Loucy (cell line): ENCODE data around the gene DNMBP.
A peak's percentile ranks its signal among the peaks of the same experiment; 100 is the strongest.

Source experiments
- H2AFZ ChIP-seq: fragments of 200-600 bp; sonication (generic); 2 replicates; pipeline ENCODE4 v1.6.0; 2016; ENCODE audit warnings: antibody characterized with exemption, mild to moderate bottlenecking, low read length, moderate library complexity
- H3F3A ChIP-seq: fragments of 200-600 bp; 2 replicates; pipeline ENCODE4 v1.6.0; 2016; ENCODE audit warnings: antibody characterized with exemption, low read depth, mild to moderate bottlenecking
- H3K27me3 ChIP-seq: fragments of 200-600 bp; sonication (generic); 2 replicates; pipeline ENCODE4 v1.6.1; 2014; ENCODE audit warnings: low read length, mild to moderate bottlenecking; ENCODE audit not compliant: insufficient read depth, poor library complexity, severe bottlenecking
- H3K36me3 ChIP-seq: fragments of 200-600 bp; sonication (generic); 2 replicates; pipeline ENCODE4 v1.6.1; 2016; ENCODE audit warnings: low read length; ENCODE audit not compliant: insufficient read depth
- H3K4me1 ChIP-seq: fragments of 200-600 bp; sonication (generic); 2 replicates; pipeline ENCODE4 v1.5.1; 2014; ENCODE audit warnings: low read length, mild to moderate bottlenecking; ENCODE audit not compliant: insufficient read depth, poor library complexity, severe bottlenecking
- H3K4me2 ChIP-seq: fragments of 200-600 bp; sonication (generic); 2 replicates; pipeline ENCODE4 v1.6.0; 2014; ENCODE audit warnings: antibody characterized with exemption, low read length, low read depth, mild to moderate bottlenecking; ENCODE audit not compliant: poor library complexity, severe bottlenecking
- H3K4me3 ChIP-seq: fragments of 200-600 bp; sonication (generic); 2 replicates; pipeline ENCODE4 v1.5.1; 2014; ENCODE audit warnings: low read length, mild to moderate bottlenecking, mixed read lengths; ENCODE audit not compliant: poor library complexity, severe bottlenecking
- H3K79me2 ChIP-seq: fragments of 200-600 bp; sonication (generic); 2 replicates; pipeline ENCODE4 v1.6.1; 2014; ENCODE audit warnings: low read length; ENCODE audit not compliant: insufficient read depth
- H3K9ac ChIP-seq: fragments of 200-600 bp; sonication (generic); 2 replicates; pipeline ENCODE4 v1.6.0; 2014; ENCODE audit warnings: mild to moderate bottlenecking, low read depth, low read length, moderate library complexity; ENCODE audit not compliant: poor library complexity, severe bottlenecking
- H3K9me2 ChIP-seq: fragments of 200-600 bp; sonication (generic); replicated peaks from 2 replicates; pipeline ENCODE4 v1.6.1; 2016; ENCODE audit warnings: low read depth, low read length, mixed read lengths
- H3K9me3 ChIP-seq: fragments of 200-600 bp; sonication (generic); 2 replicates; pipeline ENCODE4 v1.6.1; 2014; ENCODE audit warnings: mild to moderate bottlenecking, antibody characterized with exemption, low read length, low read depth; ENCODE audit not compliant: insufficient read depth
- H4K20me1 ChIP-seq: fragments of 200-600 bp; sonication (generic); 2 replicates; pipeline ENCODE4 v1.6.0; 2014; ENCODE audit warnings: antibody characterized with exemption, low read length, mild to moderate bottlenecking; ENCODE audit not compliant: insufficient read depth, poor library complexity, severe bottlenecking
- EZH2phosphoT487 ChIP-seq: fragments of 200-600 bp; IDR thresholded peaks from 2 replicates; pipeline ENCODE4 v1.6.1; 2018; ENCODE audit warnings: antibody characterized with exemption, mild to moderate bottlenecking, moderate library complexity, borderline replicate concordance
- TF ChIP-seq, protein P1 (sequence below): fragments of 200-600 bp; sonication (generic); conservative IDR thresholded peaks from 2 replicates; pipeline ENCODE4 v1.5.1; 2014; ENCODE audit warnings: mild to moderate bottlenecking, antibody characterized with exemption, low read length

Gene DNMBP

DNA sequence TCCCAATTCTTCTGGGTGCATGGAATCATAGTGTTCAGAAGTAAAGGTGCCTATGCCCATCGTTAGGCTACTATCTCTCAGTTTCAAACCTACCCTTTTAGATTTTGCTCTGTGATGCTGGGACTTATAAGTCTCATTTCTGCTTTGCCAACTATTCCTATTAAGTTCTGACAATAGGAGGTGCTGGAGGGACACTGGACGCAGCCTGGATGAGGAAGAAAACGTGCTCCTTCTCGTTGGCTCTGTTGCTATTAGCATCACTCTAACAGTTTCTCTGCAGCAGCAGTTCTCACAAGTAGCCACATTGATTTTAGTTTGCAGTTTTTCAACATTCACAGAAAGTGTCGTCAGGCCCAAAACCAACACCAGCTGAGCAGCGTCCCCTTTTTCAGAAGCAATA lies 154.9 kb downstream of the DNMBP start:
- Histone ChIP-seq H3K4me2 (no peak overlapping the region), H3F3A (no peaks in the 10 kb centered on the region), H4K20me1 (no peaks in the 10 kb centered on the region), H3K9ac (no peak overlapping the region), H3K4me3 (no peak overlapping the region), H3K9me3 (no peaks in the 10 kb centered on the region), H3K27me3 (no peaks in the 10 kb centered on the region), H3K4me1 (no peaks in the 10 kb centered on the region), H3K79me2 (no peaks in the 10 kb centered on the region), H3K36me3 (no peaks in the 10 kb centered on the region), H2AFZ (no peak overlapping the region), H3K9me2 (no peaks in the 10 kb centered on the region)
- TF ChIP-seq, protein P1, sequence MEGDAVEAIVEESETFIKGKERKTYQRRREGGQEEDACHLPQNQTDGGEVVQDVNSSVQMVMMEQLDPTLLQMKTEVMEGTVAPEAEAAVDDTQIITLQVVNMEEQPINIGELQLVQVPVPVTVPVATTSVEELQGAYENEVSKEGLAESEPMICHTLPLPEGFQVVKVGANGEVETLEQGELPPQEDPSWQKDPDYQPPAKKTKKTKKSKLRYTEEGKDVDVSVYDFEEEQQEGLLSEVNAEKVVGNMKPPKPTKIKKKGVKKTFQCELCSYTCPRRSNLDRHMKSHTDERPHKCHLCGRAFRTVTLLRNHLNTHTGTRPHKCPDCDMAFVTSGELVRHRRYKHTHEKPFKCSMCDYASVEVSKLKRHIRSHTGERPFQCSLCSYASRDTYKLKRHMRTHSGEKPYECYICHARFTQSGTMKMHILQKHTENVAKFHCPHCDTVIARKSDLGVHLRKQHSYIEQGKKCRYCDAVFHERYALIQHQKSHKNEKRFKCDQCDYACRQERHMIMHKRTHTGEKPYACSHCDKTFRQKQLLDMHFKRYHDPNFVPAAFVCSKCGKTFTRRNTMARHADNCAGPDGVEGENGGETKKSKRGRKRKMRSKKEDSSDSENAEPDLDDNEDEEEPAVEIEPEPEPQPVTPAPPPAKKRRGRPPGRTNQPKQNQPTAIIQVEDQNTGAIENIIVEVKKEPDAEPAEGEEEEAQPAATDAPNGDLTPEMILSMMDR, result peak; percentile 55
- no peak for TF ChIP-seq EZH2phosphoT487

DNA sequence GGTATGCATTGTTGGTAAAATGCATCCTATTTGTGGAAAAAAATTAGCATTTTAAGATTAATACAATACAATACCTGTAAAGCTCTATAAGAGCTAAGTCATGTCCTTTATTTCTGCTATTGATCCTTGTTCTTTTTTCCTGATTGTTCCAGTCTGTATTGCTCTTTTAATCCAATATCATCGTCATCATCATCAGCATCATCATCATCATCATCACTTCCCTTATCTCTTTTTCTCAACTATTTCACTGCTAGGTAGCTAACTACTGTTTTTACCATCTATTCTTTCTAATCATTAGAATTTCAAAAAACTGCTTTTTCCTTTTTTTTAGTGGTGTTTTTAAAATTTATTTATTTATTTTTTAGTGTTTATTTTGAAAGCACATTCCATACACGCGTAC lies 156.1 kb downstream of the DNMBP start:
- Histone ChIP-seq H3K4me1 (no peaks in the 10 kb centered on the region), H3K79me2 (no peaks in the 10 kb centered on the region), H3K27me3 (no peaks in the 10 kb centered on the region), H3F3A (no peaks in the 10 kb centered on the region), H3K9me3 (no peaks in the 10 kb centered on the region), H3K4me3 (no peak overlapping the region), H3K9ac (no peak overlapping the region), H3K4me2 (no peak overlapping the region), H4K20me1 (no peaks in the 10 kb centered on the region), H3K9me2 (no peaks in the 10 kb centered on the region), H2AFZ (no peak overlapping the region), H3K36me3 (no peaks in the 10 kb centered on the region)
- TF ChIP-seq, protein P1, result no peak

DNA sequence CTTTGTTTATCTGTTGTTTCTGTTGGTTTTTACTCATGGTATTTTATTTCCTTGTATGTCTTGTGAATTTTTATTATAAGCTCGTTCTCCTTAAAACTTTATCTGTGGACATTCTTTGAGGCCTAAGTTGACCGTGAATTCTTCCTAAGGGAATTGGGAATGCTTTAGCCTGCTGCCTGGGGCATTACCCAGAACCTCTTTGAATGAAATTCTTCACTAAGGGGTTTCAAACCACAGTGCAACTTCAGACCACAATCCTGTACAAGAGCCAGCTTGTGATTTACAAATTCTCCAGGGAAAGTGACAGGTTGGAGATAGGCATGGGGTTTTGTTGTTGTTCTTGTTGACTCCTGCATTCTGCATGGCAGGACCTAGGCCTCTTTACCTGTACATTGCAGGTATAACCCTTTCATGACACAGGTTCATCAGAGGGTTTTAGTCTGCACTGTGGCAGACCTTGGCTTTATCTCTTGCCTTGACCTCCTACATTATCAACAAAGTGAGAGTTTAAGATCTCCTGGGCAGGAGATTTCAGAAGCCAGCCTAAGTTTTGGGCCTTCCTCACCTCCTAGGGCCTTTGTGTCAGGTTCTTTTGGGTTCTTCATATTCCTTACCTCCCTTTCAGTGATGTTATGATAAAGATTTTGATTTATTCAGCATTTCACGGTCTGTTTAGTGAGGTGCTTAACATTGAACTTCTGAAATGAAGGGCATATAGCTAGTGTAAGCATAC lies 157.1 kb downstream of the DNMBP start:
- H3K27me3 ChIP-seq, result no peaks in the 10 kb centered on the region
- H3K9me3 ChIP-seq, result no peaks in the 10 kb centered on the region
- H3K4me2 ChIP-seq, result no peak overlapping the region
- H3K9me2 ChIP-seq, result no peaks in the 10 kb centered on the region
- H3K36me3 ChIP-seq, result no peaks in the 10 kb centered on the region
- H3K9ac ChIP-seq, result no peak overlapping the region
- no peak overlapping the region for H3K4me3 ChIP-seq
- no peaks in the 10 kb centered on the region for H3K79me2 ChIP-seq
- no peaks in the 10 kb centered on the region for H4K20me1 ChIP-seq
- TF ChIP-seq, protein P1, result no peak
- TF ChIP-seq EZH2phosphoT487, result no peak
- H2AFZ ChIP-seq, result no peak overlapping the region
- no peaks in the 10 kb centered on the region for H3K4me1 ChIP-seq
- no peaks in the 10 kb centered on the region for H3F3A ChIP-seq
